ENCODE measurements around the gene ATXN1.

- no peak for TF ChIP-seq ZNF707 (tag by site-specific recombination; IDR thresholded peaks at IDR 0.05)
- TF ChIP-seq, protein P1, sequence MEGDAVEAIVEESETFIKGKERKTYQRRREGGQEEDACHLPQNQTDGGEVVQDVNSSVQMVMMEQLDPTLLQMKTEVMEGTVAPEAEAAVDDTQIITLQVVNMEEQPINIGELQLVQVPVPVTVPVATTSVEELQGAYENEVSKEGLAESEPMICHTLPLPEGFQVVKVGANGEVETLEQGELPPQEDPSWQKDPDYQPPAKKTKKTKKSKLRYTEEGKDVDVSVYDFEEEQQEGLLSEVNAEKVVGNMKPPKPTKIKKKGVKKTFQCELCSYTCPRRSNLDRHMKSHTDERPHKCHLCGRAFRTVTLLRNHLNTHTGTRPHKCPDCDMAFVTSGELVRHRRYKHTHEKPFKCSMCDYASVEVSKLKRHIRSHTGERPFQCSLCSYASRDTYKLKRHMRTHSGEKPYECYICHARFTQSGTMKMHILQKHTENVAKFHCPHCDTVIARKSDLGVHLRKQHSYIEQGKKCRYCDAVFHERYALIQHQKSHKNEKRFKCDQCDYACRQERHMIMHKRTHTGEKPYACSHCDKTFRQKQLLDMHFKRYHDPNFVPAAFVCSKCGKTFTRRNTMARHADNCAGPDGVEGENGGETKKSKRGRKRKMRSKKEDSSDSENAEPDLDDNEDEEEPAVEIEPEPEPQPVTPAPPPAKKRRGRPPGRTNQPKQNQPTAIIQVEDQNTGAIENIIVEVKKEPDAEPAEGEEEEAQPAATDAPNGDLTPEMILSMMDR (tag by site-specific recombination; IDR thresholded peaks at IDR 0.05): peak; percentile 93
- TF ChIP-seq, protein P2, sequence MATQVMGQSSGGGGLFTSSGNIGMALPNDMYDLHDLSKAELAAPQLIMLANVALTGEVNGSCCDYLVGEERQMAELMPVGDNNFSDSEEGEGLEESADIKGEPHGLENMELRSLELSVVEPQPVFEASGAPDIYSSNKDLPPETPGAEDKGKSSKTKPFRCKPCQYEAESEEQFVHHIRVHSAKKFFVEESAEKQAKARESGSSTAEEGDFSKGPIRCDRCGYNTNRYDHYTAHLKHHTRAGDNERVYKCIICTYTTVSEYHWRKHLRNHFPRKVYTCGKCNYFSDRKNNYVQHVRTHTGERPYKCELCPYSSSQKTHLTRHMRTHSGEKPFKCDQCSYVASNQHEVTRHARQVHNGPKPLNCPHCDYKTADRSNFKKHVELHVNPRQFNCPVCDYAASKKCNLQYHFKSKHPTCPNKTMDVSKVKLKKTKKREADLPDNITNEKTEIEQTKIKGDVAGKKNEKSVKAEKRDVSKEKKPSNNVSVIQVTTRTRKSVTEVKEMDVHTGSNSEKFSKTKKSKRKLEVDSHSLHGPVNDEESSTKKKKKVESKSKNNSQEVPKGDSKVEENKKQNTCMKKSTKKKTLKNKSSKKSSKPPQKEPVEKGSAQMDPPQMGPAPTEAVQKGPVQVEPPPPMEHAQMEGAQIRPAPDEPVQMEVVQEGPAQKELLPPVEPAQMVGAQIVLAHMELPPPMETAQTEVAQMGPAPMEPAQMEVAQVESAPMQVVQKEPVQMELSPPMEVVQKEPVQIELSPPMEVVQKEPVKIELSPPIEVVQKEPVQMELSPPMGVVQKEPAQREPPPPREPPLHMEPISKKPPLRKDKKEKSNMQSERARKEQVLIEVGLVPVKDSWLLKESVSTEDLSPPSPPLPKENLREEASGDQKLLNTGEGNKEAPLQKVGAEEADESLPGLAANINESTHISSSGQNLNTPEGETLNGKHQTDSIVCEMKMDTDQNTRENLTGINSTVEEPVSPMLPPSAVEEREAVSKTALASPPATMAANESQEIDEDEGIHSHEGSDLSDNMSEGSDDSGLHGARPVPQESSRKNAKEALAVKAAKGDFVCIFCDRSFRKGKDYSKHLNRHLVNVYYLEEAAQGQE (tag by site-specific recombination; IDR thresholded peaks at IDR 0.05): no peak
- TF ChIP-seq ZBTB7A (tag by site-specific recombination; IDR thresholded peaks at IDR 0.05; ENCODE audit: low read depth): peak; percentile 99
- TF ChIP-seq ZNF146 (tag by site-specific recombination; IDR thresholded peaks at IDR 0.05): no peak
- no peak for TF ChIP-seq YY1 (tag by site-specific recombination; IDR thresholded peaks at IDR 0.05)
- no peak for TF ChIP-seq ZNF223 (tag by site-specific recombination; IDR thresholded peaks at IDR 0.05)
- TF ChIP-seq IKZF3 (tag by site-specific recombination; IDR thresholded peaks at IDR 0.05): no peak
- TF ChIP-seq, protein P3, sequence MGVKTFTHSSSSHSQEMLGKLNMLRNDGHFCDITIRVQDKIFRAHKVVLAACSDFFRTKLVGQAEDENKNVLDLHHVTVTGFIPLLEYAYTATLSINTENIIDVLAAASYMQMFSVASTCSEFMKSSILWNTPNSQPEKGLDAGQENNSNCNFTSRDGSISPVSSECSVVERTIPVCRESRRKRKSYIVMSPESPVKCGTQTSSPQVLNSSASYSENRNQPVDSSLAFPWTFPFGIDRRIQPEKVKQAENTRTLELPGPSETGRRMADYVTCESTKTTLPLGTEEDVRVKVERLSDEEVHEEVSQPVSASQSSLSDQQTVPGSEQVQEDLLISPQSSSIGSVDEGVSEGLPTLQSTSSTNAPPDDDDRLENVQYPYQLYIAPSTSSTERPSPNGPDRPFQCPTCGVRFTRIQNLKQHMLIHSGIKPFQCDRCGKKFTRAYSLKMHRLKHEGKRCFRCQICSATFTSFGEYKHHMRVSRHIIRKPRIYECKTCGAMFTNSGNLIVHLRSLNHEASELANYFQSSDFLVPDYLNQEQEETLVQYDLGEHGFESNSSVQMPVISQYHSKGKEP (tag by site-specific recombination; IDR thresholded peaks at IDR 0.05): no peak
- TF ChIP-seq, protein P4, sequence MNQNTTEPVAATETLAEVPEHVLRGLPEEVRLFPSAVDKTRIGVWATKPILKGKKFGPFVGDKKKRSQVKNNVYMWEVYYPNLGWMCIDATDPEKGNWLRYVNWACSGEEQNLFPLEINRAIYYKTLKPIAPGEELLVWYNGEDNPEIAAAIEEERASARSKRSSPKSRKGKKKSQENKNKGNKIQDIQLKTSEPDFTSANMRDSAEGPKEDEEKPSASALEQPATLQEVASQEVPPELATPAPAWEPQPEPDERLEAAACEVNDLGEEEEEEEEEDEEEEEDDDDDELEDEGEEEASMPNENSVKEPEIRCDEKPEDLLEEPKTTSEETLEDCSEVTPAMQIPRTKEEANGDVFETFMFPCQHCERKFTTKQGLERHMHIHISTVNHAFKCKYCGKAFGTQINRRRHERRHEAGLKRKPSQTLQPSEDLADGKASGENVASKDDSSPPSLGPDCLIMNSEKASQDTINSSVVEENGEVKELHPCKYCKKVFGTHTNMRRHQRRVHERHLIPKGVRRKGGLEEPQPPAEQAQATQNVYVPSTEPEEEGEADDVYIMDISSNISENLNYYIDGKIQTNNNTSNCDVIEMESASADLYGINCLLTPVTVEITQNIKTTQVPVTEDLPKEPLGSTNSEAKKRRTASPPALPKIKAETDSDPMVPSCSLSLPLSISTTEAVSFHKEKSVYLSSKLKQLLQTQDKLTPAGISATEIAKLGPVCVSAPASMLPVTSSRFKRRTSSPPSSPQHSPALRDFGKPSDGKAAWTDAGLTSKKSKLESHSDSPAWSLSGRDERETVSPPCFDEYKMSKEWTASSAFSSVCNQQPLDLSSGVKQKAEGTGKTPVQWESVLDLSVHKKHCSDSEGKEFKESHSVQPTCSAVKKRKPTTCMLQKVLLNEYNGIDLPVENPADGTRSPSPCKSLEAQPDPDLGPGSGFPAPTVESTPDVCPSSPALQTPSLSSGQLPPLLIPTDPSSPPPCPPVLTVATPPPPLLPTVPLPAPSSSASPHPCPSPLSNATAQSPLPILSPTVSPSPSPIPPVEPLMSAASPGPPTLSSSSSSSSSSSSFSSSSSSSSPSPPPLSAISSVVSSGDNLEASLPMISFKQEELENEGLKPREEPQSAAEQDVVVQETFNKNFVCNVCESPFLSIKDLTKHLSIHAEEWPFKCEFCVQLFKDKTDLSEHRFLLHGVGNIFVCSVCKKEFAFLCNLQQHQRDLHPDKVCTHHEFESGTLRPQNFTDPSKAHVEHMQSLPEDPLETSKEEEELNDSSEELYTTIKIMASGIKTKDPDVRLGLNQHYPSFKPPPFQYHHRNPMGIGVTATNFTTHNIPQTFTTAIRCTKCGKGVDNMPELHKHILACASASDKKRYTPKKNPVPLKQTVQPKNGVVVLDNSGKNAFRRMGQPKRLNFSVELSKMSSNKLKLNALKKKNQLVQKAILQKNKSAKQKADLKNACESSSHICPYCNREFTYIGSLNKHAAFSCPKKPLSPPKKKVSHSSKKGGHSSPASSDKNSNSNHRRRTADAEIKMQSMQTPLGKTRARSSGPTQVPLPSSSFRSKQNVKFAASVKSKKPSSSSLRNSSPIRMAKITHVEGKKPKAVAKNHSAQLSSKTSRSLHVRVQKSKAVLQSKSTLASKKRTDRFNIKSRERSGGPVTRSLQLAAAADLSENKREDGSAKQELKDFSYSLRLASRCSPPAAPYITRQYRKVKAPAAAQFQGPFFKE (tag by site-specific recombination; IDR thresholded peaks at IDR 0.05; ENCODE audit: borderline replicate concordance): no peak
- TF ChIP-seq ZNF10 (tag by site-specific recombination; IDR thresholded peaks at IDR 0.05): peak; percentile 37
These were observed 1.4 kb downstream of the ATXN1 start for GRCh38 chr6:16759646-16760515.
